Osteoblast (primary cell): ENCODE data around the gene OR1F1. TPM values are rescaled to one million over a fixed set of nuclear protein-coding genes. Genes with fewer than 3 reads are reported as not detected.
"Not testable (repeated sequence)": the region's sequence is repeated elsewhere in the genome, so short reads cannot be mapped to it uniquely, and the experiment has no call there.

ENCODE experiments used
- DNase-seq: peaks from one replicate; pipeline ENCODE4 v3.0.0; 2011; ENCODE audit warnings: low spot score, mixed read lengths; ENCODE audit not compliant: insufficient read length; ENCODE audit errors: missing footprints
- H2AFZ ChIP-seq: 2 replicates; pipeline ENCODE4 v1.6.0; 2011; ENCODE audit warnings: mild to moderate bottlenecking, low read length
- H3K27ac ChIP-seq: 2 replicates; pipeline ENCODE4 v1.5.1; 2011; ENCODE audit warnings: mild to moderate bottlenecking, low read depth, low read length, moderate library complexity
- H3K27me3 ChIP-seq: 2 replicates; pipeline ENCODE4 v1.6.0; 2012; ENCODE audit warnings: mild to moderate bottlenecking, control low read depth, inconsistent platforms, low read length, moderate library complexity; ENCODE audit not compliant: insufficient read depth
- H3K36me3 ChIP-seq: 2 replicates; pipeline ENCODE4 v1.5.1; 2011; ENCODE audit warnings: mild to moderate bottlenecking, low read length, control low read depth, moderate library complexity; ENCODE audit not compliant: insufficient read depth
- H3K4me1 ChIP-seq: 2 replicates; pipeline ENCODE4 v1.5.1; 2011; ENCODE audit warnings: mild to moderate bottlenecking, low read length, control low read depth, moderate library complexity; ENCODE audit not compliant: insufficient read depth
- H3K4me2 ChIP-seq: 2 replicates; pipeline ENCODE4 v1.6.0; 2011; ENCODE audit warnings: mild to moderate bottlenecking, low read length; ENCODE audit not compliant: insufficient read depth
- H3K4me3 ChIP-seq: fragments of 200-600 bp; sonication (generic); 3 replicates; pipeline ENCODE4 v1.5.1; 2012; ENCODE audit warnings: mild to moderate bottlenecking, low read length, inconsistent platforms; ENCODE audit not compliant: insufficient read depth
- H3K79me2 ChIP-seq: 2 replicates; pipeline ENCODE4 v1.6.0; 2012; ENCODE audit warnings: mild to moderate bottlenecking, low read length, control low read depth, inconsistent platforms; ENCODE audit not compliant: insufficient read depth
- H3K9me3 ChIP-seq: 2 replicates; pipeline ENCODE4 v1.5.1; 2011; ENCODE audit warnings: low read depth, low read length, control low read depth
- H4K20me1 ChIP-seq: 2 replicates; pipeline ENCODE4 v1.6.0; 2012; ENCODE audit warnings: mild to moderate bottlenecking, low read length, control low read depth; ENCODE audit not compliant: insufficient read depth
- CTCF ChIP-seq: IDR thresholded peaks from 2 replicates; pipeline ENCODE4 v1.5.1; 2011; ENCODE audit warnings: mild to moderate bottlenecking, low read depth, low read length, moderate library complexity; ENCODE audit errors: extremely low read depth
- total RNA-seq: library from RNA; depleted of rRNA; stranded (reverse); fragments of >200 nt; gene quantifications from 2 replicates; pipeline ENCODE4 v1.2.3, GENCODE V29; 2012

OR1F1 gene
- total RNA-seq, 1 donor, result 0.36 TPM

- H3K4me3 ChIP-seq, result no peak overlapping the region
Observed at GRCh38 chr16:3193221-3194212, 5.5 kb downstream of the OR1F1 start.

GRCh38 chr16:3194792-3195191, 6.8 kb downstream of the OR1F1 start:
- Histone ChIP-seq H3K4me1 (peaks cover 4% of the 10 kb centered on the region), H3K4me3 (no peak overlapping the region), H3K36me3 (no peaks in the 10 kb centered on the region), H3K79me2 (no peaks in the 10 kb centered on the region), H3K27ac (no peak overlapping the region), H3K4me2 (no peak overlapping the region), H2AFZ (no peak overlapping the region), H3K27me3 (peaks cover 15% of the 10 kb centered on the region), H4K20me1 (no peaks in the 10 kb centered on the region), H3K9me3 (no peaks in the 10 kb centered on the region)
- no peak for DNase-seq
- TF ChIP-seq CTCF, result no peak

More at GRCh38 chr16:3193221-3194212, 5.5 kb downstream of the OR1F1 start:
- H3K36me3 ChIP-seq, result no peaks in the 10 kb centered on the region
- H3K4me2 ChIP-seq, result no peak overlapping the region
- no peaks in the 10 kb centered on the region for H4K20me1 ChIP-seq
- no peak for TF ChIP-seq CTCF
- no peaks in the 10 kb centered on the region for H3K79me2 ChIP-seq
- peaks cover 12% of the 10 kb centered on the region for H3K27me3 ChIP-seq
- no peak overlapping the region for H3K27ac ChIP-seq
- DNase-seq, result peak; percentile 64
- peaks cover 11% of the 10 kb centered on the region for H3K4me1 ChIP-seq
- H2AFZ ChIP-seq, result no peak overlapping the region
- no peaks in the 10 kb centered on the region for H3K9me3 ChIP-seq

- no peaks in the 10 kb centered on the region for H3K9me3 ChIP-seq
- no peak for TF ChIP-seq CTCF
- H3K27me3 ChIP-seq, result peaks cover 15% of the 10 kb centered on the region
- no peak overlapping the region for H3K27ac ChIP-seq
- H2AFZ ChIP-seq, result no peak overlapping the region
- peaks cover under 1% of the 10 kb centered on the region for H3K4me1 ChIP-seq
- no peak overlapping the region for H3K4me3 ChIP-seq
- peak; percentile 70 for DNase-seq
- H3K36me3 ChIP-seq, result no peaks in the 10 kb centered on the region
- H3K79me2 ChIP-seq, result no peaks in the 10 kb centered on the region
- no peak overlapping the region for H3K4me2 ChIP-seq
- no peaks in the 10 kb centered on the region for H4K20me1 ChIP-seq
Observed at GRCh38 chr16:3195975-3196374, 8.0 kb downstream of the OR1F1 start.

- H3K4me3 ChIP-seq, H3K4me1 ChIP-seq, H3K4me2 ChIP-seq, H4K20me1 ChIP-seq, H3K79me2 ChIP-seq, H2AFZ ChIP-seq, H3K36me3 ChIP-seq, H3K27ac ChIP-seq, H3K9me3 ChIP-seq, DNase-seq: not testable (repeated sequence)
- H3K27me3 ChIP-seq, result peaks cover 15% of the 10 kb centered on the region
Observed at GRCh38 chr16:3197694-3198333, 9.8 kb downstream of the OR1F1 start.
